Activated CD4-positive, alpha-beta T cell treated with anti-CD3 and anti-CD28 coated beads, Interleukin-2, Interleukin-4, amounts not matched to agents 100 ng/mL and 50 ng/mL, durations not matched to agents 16 hours and 8 hours (primary cell): ENCODE measurements around the gene SYMPK.

Source experiments
- DNase-seq: peaks from one replicate; pipeline ENCODE4 v3.0.0-alpha.2; 2020; ENCODE audit warnings: low spot score

SYMPK gene

GRCh38 chr19:45766869-45767346, 96.0 kb downstream of the SYMPK start:
- DNase-seq: no peak

GRCh38 chr19:45766296-45766868, 96.6 kb downstream of the SYMPK start:
- no peak for DNase-seq

- DNase-seq: no peak
Measured at GRCh38 chr19:45765702-45766295, 97.1 kb downstream of the SYMPK start.
